ENCODE data around the gene PTPRT. TPM values are rescaled to one million over a fixed set of nuclear protein-coding genes. Genes with fewer than 3 reads are reported as not detected.

The PTPRT gene
- total and polyA plus RNA-seq, 2 of the 13 experiments (the other 11 are each of a cell fraction or from before 2014, with no cell fraction given), result under 0.01 to 0.09 TPM

DNA sequence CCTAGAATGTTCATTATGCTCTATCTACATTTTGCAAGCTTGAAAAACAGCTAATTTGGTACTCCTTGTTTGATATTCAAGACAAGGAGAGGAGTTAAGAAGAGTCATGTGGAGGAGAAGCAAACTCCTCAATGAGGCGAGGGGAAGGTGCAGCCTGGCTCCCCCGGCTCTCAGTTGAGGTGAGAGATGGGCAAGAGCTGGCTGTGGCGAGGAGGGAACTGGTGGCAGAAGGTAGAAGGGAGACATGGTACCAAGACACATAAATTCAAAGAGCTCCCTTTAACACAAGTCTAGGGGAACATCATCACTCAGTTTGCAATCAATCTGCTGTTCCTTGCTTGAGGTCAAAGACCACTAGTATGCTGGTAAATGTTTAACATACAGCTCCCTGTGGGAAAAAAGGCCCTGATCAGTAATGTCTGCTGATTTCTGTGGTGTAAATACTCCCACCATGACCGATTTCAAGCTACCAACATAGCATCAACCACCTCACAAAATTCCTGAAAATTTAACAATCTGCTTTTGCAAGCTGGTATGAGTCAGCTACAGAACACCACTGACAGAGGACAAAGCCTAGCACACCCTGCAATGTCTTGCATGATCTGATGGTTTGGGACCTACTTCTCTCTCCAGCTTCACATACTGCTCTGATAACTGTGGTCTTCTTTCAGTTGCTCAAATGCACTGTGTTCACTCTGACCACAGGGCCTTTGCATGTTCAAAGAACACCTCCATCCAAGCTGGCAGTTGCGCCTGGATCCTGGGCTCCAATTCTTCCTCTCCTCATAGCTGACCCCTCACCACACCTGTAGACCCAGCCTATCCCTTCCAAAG is 1055.2 kb downstream of the PTPRT start (continued):
- TF ChIP-seq, protein P1, sequence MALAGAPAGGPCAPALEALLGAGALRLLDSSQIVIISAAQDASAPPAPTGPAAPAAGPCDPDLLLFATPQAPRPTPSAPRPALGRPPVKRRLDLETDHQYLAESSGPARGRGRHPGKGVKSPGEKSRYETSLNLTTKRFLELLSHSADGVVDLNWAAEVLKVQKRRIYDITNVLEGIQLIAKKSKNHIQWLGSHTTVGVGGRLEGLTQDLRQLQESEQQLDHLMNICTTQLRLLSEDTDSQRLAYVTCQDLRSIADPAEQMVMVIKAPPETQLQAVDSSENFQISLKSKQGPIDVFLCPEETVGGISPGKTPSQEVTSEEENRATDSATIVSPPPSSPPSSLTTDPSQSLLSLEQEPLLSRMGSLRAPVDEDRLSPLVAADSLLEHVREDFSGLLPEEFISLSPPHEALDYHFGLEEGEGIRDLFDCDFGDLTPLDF (CRISPR knock-in tag; IDR thresholded peaks at IDR 0.05), result no peak
- TF ChIP-seq ZNF780A (CRISPR knock-in tag; IDR thresholded peaks at IDR 0.05) (no peak), ZNF317 (CRISPR knock-in tag; IDR thresholded peaks at IDR 0.05) (peak; percentile 95), NR2F1 (CRISPR knock-in tag; IDR thresholded peaks at IDR 0.05) (no peak), RBM39 (IDR thresholded peaks at IDR 0.05; ENCODE audit: low read depth, low read length, poor library complexity, severe bottlenecking) (no peak), BORCS8-MEF2B (CRISPR knock-in tag; IDR thresholded peaks at IDR 0.05) (no peak), ZNF496 (CRISPR knock-in tag; IDR thresholded peaks at IDR 0.05; ENCODE audit: insufficient replicate concordance) (no peak), ZBTB38 (CRISPR knock-in tag; IDR thresholded peaks at IDR 0.05) (no peak), ZNF607 (CRISPR knock-in tag; IDR thresholded peaks at IDR 0.05; ENCODE audit: borderline replicate concordance) (no peak), ZSCAN29 (CRISPR knock-in tag; conservative IDR thresholded peaks at IDR 0.05) (no peak), ATF7 (IDR thresholded peaks at IDR 0.05) (no peak), ATF7 (CRISPR knock-in tag; IDR thresholded peaks at IDR 0.05) (no peak), ZNF441 (CRISPR knock-in tag; IDR thresholded peaks at IDR 0.05; ENCODE audit: borderline replicate concordance) (no peak), KLF15 (CRISPR knock-in tag; IDR thresholded peaks at IDR 0.05; ENCODE audit: borderline replicate concordance) (no peak)
- TF ChIP-seq, protein P2, sequence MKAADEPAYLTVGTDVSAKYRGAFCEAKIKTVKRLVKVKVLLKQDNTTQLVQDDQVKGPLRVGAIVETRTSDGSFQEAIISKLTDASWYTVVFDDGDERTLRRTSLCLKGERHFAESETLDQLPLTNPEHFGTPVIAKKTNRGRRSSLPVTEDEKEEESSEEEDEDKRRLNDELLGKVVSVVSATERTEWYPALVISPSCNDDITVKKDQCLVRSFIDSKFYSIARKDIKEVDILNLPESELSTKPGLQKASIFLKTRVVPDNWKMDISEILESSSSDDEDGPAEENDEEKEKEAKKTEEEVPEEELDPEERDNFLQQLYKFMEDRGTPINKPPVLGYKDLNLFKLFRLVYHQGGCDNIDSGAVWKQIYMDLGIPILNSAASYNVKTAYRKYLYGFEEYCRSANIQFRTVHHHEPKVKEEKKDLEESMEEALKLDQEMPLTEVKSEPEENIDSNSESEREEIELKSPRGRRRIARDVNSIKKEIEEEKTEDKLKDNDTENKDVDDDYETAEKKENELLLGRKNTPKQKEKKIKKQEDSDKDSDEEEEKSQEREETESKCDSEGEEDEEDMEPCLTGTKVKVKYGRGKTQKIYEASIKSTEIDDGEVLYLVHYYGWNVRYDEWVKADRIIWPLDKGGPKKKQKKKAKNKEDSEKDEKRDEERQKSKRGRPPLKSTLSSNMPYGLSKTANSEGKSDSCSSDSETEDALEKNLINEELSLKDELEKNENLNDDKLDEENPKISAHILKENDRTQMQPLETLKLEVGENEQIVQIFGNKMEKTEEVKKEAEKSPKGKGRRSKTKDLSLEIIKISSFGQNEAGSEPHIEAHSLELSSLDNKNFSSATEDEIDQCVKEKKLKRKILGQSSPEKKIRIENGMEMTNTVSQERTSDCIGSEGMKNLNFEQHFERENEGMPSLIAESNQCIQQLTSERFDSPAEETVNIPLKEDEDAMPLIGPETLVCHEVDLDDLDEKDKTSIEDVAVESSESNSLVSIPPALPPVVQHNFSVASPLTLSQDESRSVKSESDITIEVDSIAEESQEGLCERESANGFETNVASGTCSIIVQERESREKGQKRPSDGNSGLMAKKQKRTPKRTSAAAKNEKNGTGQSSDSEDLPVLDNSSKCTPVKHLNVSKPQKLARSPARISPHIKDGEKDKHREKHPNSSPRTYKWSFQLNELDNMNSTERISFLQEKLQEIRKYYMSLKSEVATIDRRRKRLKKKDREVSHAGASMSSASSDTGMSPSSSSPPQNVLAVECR (CRISPR knock-in tag; IDR thresholded peaks at IDR 0.05; ENCODE audit: borderline replicate concordance), result no peak
- TF ChIP-seq, protein P3, sequence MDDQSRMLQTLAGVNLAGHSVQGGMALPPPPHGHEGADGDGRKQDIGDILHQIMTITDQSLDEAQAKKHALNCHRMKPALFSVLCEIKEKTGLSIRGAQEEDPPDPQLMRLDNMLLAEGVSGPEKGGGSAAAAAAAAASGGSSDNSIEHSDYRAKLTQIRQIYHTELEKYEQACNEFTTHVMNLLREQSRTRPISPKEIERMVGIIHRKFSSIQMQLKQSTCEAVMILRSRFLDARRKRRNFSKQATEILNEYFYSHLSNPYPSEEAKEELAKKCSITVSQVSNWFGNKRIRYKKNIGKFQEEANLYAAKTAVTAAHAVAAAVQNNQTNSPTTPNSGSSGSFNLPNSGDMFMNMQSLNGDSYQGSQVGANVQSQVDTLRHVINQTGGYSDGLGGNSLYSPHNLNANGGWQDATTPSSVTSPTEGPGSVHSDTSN (CRISPR knock-in tag; IDR thresholded peaks at IDR 0.05; ENCODE audit: borderline replicate concordance), result no peak
- TF ChIP-seq, protein P4, sequence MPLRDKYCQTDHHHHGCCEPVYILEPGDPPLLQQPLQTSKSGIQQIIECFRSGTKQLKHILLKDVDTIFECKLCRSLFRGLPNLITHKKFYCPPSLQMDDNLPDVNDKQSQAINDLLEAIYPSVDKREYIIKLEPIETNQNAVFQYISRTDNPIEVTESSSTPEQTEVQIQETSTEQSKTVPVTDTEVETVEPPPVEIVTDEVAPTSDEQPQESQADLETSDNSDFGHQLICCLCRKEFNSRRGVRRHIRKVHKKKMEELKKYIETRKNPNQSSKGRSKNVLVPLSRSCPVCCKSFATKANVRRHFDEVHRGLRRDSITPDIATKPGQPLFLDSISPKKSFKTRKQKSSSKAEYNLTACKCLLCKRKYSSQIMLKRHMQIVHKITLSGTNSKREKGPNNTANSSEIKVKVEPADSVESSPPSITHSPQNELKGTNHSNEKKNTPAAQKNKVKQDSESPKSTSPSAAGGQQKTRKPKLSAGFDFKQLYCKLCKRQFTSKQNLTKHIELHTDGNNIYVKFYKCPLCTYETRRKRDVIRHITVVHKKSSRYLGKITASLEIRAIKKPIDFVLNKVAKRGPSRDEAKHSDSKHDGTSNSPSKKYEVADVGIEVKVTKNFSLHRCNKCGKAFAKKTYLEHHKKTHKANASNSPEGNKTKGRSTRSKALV (CRISPR knock-in tag; IDR thresholded peaks at IDR 0.05), result no peak
- TF ChIP-seq, protein P5, sequence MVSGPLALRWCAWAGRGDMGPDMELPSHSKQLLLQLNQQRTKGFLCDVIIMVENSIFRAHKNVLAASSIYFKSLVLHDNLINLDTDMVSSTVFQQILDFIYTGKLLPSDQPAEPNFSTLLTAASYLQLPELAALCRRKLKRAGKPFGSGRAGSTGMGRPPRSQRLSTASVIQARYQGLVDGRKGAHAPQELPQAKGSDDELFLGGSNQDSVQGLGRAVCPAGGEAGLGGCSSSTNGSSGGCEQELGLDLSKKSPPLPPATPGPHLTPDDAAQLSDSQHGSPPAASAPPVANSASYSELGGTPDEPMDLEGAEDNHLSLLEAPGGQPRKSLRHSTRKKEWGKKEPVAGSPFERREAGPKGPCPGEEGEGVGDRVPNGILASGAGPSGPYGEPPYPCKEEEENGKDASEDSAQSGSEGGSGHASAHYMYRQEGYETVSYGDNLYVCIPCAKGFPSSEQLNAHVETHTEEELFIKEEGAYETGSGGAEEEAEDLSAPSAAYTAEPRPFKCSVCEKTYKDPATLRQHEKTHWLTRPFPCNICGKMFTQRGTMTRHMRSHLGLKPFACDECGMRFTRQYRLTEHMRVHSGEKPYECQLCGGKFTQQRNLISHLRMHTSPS (CRISPR knock-in tag; IDR thresholded peaks at IDR 0.05; ENCODE audit: low read depth), result no peak
